ENCODE results near the gene DMRTC1. TPM values are rescaled to one million over a fixed set of nuclear protein-coding genes. Genes with fewer than 3 reads are reported as not detected.

DMRTC1 gene
- total RNA-seq (2014; rRNA removed; shearing (Covaris generic)), result not detected in 2 replicates

GRCh38 chrX:72943819-72944169, at the start of gene DMRTC1:
DMRTC1 (minus strand) TSS chrX:72943837; CDS start chrX:72875694, 68,143 bp downstream.

GRCh38 chrX:72937906-72938305, 5.7 kb downstream of the DMRTC1 start, which contains the start of gene FAM236A:
FAM236A (plus strand) TSS chrX:72938206; CDS start chrX:72938263, 57 bp downstream.

GRCh38 chrX:72912315-72912714, 31.3 kb downstream of the DMRTC1 start, which contains the start of gene FAM236C:
FAM236C (plus strand) TSS chrX:72912615; CDS start chrX:72912715, 100 bp downstream.

Other genes starting within 250 kb of the DMRTC1 start
- gene PHKA1, start 229.5 kb downstream of the DMRTC1 start, total RNA-seq (2014; rRNA removed; shearing (Covaris generic)), result 9.1 and 11.1 TPM in 2 replicates
- gene DMRTC1B, start 166.9 kb downstream of the DMRTC1 start, total RNA-seq (2014; rRNA removed; shearing (Covaris generic)), result not detected in 2 replicates
- gene FAM236B, start 161.2 kb downstream of the DMRTC1 start, total RNA-seq (2014; rRNA removed; shearing (Covaris generic)), result not detected in 2 replicates
- not detected in 2 replicates for gene FAM236D, start 135.6 kb downstream of the DMRTC1 start, total RNA-seq (2014; rRNA removed; shearing (Covaris generic))
- not detected in 2 replicates for gene FAM236C, start 31.2 kb downstream of the DMRTC1 start, total RNA-seq (2014; rRNA removed; shearing (Covaris generic))
- gene FAM236A, start 5.6 kb downstream of the DMRTC1 start, total RNA-seq (2014; rRNA removed; shearing (Covaris generic)), result not detected in 2 replicates
- 0.19 TPM in 1 of 2 replicates, not detected in the other for gene PABPC1L2B, start 59.1 kb upstream of the DMRTC1 start, total RNA-seq (2014; rRNA removed; shearing (Covaris generic))
- gene PABPC1L2A, start 135.7 kb upstream of the DMRTC1 start, total RNA-seq (2014; rRNA removed; shearing (Covaris generic)), result not detected in 2 replicates